Lower leg skin (tissue), 3 donors: ENCODE results near the gene FANCL.

Source experiments
- CTCF ChIP-seq, 3 donors: fragments of 450-650 bp; IDR thresholded peaks; one replicate each; pipeline ENCODE4 v1.5.1; 2016; ENCODE audit warnings: antibody characterized with exemption in 3 of 3, mild to moderate bottlenecking in 3 of 3, moderate library complexity in 2 of 3
- POLR2A ChIP-seq, 2 donors: fragments of 450-650 bp; IDR thresholded peaks; one replicate each; pipeline ENCODE4 v1.6.1; 2016 to 2017; ENCODE audit warnings: antibody characterized with exemption in 2 of 2, mild to moderate bottlenecking in 1 of 2, moderate library complexity in 1 of 2

GRCh38 chr2:58235170-58235569 lies 6.0 kb downstream of the FANCL start:
- TF ChIP-seq POLR2A (IDR thresholded peaks at IDR 0.05) = no peak
- TF ChIP-seq CTCF (IDR thresholded peaks at IDR 0.05) = no peak
